Measurements from ENCODE around the gene C5orf46.
"Not testable (repeated sequence)": the region's sequence is repeated elsewhere in the genome, so short reads cannot be mapped to it uniquely, and the experiment has no call there.

C5orf46 gene

DNA sequence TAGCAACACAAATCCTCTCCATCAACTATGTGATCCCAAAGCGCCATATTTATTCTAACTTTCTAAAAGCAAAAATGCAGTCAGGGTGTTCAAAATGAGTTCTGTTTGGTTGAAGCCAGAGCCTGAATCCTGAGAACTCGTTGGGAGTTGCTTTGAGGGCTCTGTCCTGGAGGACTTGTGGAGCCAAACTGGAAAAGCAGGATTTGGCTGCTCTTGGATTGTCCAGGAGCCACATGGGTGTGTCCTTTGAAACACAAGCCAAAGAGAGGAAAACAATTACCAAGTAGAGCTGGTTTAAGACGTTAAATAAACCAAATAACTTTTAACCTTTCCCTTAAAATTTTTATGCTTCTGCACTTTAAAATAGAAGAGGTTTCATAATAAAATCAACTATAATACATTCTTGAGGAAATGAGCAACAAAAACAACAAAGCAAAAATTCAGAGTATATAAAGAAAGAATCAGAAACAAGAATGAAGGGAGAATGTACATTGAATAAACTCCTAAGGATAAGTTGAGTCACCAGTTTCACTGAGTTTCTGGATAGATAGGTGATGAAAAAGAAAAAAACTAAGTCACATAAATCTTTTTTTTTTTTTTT is 13.5 kb downstream of the C5orf46 start:
- DNase-seq: no peak

DNA sequence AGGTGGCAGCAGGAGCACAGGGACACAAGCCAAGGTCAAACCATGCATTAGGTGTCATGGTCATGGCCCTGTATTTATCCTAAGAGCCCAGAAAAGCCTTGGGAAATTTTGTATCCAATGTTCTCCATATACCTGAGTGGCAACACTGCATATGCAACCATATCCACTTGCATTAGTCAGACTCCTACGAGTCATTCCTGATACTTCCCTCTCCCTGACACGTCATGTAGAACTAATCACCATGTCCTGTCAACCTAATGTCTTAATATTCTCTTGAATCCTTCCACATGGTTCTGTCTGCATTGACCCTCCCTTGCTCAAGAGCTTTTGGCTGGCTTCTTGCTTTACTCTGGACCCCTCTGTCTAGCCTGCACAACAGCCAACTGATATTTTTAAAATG is 18.4 kb downstream of the C5orf46 start:
- no peak for DNase-seq

GRCh38 chr5:147887026-147887627 is 19.2 kb downstream of the C5orf46 start:
- no peak for DNase-seq

DNA sequence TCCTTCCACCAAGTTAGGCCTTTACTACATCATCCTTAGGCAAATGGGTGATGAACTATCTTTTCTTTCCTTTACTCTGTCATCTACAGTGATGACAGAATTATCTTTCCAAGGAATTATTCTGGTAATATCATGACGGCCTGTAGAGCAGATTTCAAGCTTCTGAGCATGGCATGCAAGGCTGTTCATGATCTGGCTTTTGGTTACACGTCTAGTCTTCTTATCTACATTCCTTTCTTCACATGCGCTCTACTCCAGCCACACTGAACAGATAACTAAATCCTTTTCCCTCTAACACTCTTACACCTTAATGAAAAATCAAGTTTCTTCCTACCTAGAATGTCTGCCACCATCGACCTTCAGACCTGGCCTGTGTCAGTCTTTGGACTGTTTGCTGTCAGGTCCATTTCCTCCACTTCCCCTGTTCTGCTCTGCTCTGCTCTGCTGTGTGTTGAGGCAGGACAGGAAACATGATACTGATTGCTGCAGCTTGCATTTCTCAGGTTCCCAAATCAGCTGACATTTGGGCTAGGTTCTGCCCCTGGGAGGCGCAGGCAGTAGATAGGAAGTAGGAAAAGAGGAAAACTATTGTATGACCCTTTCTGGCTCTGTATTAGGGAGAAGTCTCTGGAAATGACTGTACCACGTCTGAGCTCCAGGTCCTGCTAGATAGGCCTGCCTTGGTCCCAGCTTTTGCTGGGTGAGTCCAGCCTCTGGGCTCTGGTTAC is 23.6 kb downstream of the C5orf46 start:
- DNase-seq: no peak

DNA sequence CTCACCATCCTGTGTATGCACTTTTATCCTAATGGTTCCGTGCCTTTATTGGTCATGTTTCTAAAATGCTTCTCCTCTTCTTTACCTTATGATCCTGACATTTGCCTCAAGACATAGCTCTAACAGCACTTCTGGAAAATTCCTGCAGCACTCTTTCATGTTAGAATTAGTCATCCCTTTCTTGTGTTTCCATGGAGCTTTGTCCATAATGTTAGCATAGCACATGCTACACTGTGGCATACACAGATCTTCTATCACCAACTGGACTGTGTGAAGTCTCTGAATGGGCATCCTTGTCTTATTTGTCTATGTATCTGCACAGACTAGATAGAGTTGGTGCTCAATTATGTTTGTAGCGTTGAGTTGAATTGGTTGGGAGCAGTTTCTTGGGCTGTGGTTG is 25.9 kb downstream of the C5orf46 start:
- no peak for DNase-seq

DNA sequence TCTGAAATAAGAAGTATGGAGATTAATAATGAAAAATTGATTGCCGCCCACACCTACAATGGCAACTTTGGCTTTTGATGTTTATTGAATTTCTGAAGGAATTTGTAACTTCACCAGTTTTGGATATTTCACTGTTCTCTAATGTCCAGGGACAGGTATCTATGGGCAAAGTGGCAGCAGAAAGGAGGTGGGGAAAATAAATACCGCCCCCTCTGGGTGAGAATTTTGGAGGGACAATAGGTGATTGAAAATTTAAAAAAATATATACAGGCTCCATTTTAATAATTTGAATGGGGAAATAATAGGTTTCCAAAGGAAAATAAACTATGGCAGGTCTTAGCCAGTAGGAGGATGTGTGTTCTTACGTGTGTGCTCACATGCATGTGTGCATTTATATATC is 26.6 kb downstream of the C5orf46 start:
- DNase-seq: no peak

DNA sequence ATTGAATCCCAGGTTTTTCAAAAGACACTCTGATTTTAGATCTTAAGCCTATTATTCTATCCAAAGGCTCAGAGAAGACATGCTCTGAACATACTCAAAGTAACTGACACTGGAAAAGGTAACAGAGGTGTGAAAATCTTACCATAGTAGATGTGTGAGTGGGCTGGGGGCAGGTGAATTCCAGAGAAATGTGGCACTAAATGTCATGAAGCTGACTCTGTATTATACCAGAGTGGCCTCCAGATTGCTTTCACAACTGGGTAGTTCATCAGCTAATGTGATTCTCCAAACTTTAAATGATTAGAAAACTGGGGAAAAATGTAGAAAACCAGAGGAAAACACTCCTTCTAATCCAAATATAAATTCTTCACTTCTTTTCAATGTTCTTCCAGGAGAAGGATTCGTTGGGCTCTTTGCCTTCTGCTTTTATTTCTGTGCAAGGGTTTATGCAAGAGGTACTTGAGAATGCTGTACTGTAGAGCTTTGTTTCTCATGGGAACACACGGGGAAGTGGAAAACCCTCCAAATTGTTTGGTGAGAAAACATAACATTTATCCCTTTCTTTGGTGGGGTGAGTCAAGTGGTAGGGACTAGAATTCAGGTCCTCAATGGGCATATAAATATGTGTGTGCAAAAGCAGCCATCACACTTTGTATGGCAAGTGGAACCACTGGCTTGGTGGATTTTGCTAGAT is 28.1 kb downstream of the C5orf46 start, which contains the start of gene SCGB3A2:
TSS of gene SCGB3A2 (plus strand) at position 646 of the 694 bp plus-strand sequence. CDS start 93 bp downstream, outside the sequence.
- DNase-seq: no peak

GRCh38 chr5:147876626-147877025 is 29.7 kb downstream of the C5orf46 start:
- no peak for DNase-seq

DNA sequence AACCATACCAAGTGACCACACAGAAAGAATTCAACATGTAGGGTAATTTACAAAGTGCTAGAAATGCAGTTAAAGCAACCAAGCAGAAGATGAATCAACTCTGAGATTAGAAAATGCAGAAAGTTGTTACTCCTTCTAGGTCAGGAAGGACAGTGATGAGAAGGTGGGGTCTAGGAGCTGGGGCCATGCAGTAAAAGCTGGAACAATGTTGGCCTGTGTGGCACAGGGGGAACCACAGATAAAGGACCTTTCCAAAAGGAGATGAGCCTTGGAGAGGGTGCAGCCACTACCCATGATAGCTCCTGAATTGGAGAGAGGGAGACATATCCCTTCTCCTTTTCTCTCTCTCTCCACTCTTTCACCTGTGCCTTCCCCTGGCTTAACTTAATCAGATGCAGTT is 30.2 kb downstream of the C5orf46 start:
- no peak for DNase-seq

GRCh38 chr5:147874910-147875367 is 31.4 kb downstream of the C5orf46 start:
- DNase-seq: no peak

DNA sequence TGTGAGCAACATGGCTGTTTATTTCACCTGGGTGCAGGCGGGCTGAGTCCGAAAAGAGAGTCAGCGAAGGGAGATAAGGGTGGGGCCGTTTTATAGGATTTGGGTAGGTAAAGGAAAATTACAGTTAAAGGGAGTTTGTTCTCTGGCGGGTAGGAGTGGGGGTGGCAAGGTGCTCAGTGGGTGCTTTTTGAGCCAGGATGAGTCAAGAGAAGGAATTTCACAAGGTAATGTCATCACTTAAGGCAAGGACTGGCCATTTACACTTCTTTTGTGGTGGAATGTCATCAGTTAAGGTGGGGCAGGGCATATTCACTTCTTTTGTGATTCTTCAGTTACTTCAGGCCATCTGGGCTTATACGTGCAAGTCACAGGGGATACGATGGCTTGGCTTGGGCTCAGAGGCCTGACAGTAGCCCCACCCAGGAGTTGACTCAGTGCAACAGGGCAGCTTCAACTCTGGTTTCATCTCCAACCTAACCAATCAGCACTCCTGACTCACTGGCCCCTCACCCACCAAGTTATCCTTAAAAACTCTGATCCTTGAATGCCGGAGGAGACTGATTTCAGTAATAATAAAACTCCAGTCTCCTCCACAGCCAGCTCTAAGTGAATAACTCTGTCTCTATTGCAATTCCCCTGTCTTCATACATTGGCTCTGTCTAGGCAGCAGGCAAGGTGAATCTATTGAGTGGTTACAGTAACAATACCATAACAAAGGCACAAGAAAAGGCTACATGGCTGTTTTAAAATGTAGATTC is 32.0 kb downstream of the C5orf46 start:
- DNase-seq: not testable (repeated sequence)

DNA sequence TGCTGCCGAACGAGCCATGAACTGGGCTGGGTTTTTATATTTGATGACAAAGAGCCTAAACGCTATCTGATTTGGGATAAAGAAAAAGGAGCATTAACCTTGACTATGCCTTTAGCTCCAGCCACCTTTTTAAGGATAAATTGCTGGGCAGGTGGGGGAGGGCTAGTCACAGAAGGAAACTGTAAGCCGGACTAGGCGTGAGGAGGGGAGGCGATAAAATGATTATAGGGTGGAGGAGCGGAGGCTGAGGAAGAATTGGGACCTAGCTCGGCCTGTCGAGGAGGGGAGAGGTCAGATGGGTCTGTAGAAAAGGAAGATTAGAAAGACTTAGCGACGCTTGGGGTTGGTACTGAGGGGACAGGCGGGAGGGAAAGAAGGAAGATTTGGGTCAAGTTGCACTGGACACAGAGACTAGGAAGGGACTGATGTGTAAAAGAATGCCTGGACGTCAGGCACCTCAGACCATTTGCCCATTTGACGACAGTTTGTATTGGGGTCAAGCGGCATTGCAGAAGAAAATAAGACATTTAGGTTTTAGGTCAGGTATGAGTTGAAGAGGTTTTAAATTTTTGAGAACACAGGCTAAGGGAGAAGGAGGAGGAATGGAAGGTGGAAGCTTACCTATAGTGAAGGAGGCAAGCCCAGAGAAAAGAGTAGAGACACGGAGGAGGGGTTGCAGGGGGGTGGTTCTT is 33.4 kb downstream of the C5orf46 start:
- not testable (repeated sequence) for DNase-seq

DNA sequence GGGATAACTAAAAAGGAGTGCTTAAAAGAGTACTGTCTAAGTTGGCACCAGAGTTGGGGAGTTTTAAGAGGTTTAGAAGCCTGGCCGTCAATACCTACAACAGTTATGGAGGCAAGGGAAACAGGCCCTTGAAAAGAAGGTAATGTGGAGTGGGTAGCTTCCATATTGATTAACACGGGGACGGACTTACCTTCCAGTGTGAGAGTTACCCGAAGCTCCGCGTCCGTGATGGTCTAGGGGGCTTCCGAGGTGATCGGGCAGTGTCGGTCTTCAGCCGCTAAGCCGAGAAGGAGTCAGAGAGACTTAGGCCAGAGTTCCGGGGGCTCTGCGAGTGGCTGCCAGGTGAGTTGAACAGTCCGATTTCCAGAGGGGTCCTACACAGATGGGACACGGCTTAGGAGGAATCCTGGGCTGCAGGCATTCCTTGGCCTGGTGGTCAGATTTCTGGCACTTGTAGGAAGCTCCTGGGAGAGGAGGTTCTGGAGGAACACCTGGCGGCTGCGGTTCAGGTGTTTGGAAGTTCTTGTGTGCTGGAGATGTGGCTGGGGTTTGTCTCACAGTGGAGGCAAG is 34.3 kb downstream of the C5orf46 start:
- DNase-seq: not testable (repeated sequence)

GRCh38 chr5:147869892-147870291 is 36.4 kb downstream of the C5orf46 start:
- not testable (repeated sequence) for DNase-seq

DNA sequence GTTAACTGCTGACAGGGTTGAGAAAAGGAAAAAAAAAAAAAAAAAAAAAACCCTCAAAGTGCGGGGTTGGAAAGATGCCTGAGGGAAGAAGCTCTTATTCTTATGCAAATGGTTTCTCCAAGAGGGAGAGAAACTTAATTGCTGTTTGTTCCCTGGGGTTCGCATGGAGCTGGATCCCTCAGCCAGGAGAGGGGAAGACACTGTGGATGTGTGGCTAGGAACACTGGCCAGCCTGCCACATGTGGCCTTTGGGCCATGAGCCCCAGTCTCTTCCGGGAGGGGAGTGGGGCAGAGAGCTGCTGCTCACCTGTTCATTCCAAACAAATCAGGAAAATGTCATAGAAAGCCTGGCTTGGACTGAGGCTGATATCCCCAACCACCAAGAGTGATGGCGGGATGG is 37.2 kb downstream of the C5orf46 start:
- DNase-seq: no peak

DNA sequence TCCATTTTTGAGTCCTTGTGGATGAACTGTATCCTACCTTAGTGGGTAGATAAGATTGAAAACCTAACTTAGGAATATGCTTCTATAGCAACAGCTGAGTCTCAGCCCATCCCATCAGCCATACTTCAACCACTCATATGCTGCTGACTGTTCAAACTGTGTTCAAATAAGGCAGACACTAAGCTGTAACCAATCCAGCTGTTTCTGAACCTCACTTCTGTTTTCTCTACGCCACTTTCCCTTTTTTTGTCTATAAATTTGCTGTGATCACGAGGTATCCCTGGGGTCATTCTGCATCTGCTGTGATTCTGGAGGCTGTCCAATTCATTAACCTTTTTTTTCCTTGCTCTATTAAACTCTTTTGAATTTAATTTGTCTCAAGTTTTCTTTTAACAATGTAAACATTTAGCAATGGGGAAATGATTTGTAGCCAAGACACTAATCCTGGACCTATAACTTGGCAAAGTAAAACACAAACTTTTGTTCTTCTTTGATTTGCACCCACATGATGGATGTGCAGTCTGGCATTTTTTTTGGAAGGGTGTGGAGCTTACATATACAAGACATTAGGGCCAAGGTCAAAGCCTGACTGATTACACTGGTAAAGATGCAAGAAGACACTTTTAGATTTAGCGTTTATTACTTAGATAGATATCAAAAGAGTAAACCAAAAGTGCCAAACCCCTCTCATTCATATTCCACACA is 42.7 kb downstream of the C5orf46 start:
- no peak for DNase-seq

- DNase-seq: no peak
Observed at GRCh38 chr5:147860641-147861025, 45.7 kb downstream of the C5orf46 start.

DNA sequence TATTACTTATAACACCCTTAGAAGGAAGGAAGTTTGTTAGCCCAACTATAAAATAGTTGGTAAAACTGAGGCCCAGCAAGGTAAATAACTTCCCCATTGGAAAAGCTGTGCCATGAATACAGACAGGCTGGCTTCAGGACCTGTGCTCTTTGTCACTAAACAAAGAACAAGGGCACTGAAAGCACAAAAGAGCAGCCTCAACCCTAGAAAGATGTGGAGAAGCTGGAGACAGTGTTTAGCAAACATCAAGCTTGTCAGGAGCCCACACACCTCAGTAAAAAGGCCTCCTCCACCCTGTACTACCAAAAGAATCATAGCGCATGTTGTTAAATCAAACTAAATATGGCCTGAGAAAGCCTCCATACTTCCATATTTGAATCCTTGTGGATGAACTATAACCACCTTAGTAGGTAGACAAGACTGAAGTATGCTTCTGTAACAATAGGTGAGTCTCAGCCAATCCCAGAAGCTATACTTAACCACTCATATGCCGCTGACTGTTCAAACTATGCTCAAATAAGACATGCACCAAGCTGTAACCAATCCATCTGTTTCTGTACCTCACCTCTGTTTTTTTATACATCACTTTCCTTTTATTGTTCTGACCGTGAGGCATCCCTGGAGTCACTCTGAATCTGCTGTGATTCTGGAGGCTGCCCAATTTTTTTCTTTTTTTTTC is 46.2 kb downstream of the C5orf46 start:
- DNase-seq: no peak

GRCh38 chr5:147858565-147858964 is 47.8 kb downstream of the C5orf46 start:
- DNase-seq: no peak

Data from EL (cell line).